Fibroblast of peridontal ligament (primary cell): ENCODE measurements around the gene PPM1J.
A peak's percentile ranks its signal among the peaks of the same experiment; 100 is the strongest.
"Not testable (repeated sequence)": the region's sequence is repeated elsewhere in the genome, so short reads cannot be mapped to it uniquely, and the experiment has no call there.

Experiments
- DNase-seq: peaks from one replicate; pipeline ENCODE4 v3.0.0-alpha.2; 2010; ENCODE audit errors: extremely low read depth

PPM1J gene

DNA sequence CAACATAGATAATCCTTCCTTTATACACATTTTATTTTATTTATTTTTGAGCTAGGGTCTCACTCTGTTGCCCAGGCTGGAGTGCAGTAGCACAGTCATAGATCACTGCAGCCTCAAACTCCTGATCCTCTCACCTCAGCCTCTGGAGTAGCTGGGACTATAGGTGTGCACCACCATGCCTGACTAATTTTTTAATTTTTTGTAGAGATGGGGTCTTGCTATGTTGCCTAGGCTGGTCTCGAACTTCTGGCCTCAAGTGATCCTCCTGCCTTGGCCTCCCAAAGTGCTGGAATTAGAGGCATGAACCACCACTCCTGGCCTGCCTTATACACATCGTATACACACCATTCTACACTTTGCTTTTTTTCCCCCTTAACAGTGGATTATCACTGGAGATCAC lies 6.2 kb upstream of the PPM1J start:
- DNase-seq, result not testable (repeated sequence)

DNA sequence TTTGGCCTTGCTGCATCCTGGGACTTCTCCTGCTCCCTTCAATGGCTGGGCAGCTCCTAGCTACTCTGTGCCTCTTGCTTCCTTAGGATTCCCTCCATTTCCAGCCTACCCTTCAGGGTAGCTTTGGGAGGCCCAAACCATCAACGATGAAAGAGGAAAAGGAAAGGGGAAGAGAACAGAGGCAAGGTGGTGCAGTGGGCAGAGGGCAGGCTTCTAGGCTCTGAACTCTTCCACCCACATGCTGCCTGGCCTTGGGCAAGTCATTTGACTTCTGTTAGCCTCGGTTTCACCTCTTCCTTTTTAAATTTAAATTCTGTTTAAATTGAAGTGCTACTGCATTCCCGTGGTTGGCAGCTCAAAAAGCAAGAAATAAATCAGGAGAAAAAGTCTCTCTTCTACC lies 5.7 kb upstream of the PPM1J start:
- DNase-seq, result no peak

DNA sequence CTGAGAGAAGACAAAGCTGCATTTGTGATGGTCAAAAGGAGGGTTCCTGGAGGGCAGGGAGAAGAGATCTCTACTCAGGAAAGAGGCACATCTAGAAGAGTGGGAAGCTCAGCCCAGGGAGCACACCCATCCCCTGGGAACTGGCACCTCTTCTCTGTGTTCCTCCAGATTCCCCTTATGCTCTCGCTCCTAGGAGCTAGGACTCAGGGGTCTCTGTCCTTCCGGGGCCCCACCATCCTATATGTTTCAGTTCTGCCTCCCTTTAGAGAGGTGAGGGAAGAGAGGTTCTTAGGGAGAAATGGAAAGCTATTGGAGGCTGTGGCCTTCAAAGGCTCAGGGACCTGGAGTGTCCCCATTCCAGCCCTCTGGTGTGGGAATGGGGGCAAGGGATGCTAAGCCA lies 4.6 kb upstream of the PPM1J start:
- no peak for DNase-seq

DNA sequence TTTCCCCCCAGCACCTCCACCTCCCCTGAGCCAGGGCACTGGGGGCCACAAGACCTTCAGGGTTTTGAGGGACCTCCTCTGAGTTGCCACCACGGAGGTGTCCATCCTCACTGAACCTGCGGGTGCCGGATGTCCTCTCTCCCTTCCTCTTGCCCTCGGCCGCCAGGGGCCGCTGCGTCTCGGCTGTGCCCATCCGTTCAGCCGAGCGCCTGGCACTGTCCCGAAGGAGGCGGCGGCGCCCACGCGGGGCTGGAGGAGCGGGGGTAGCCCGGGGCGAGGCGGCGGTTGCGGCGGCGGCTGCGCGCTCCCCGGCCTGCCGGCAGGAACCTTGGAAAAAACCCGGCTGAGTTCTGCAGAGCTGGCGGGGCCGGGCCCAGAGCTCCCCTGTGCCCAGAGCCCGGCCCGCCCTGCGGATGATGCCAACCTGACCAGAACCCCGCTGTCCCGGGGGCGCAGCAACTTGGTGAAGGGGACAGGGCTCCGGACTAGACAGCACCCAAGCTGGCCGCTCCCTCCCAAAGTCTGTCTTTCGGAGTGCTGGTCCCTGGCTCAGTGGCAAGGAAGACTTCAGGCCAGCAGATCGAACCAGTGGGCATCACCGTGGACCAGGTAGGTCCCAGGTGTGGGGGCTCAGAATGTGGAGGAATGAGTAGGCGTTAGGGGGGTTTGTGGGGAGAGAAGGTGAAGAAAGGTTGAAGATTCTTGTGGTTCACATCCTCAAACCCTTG lies 3.7 kb upstream of the PPM1J start:
- DNase-seq, result peak; percentile 53

DNA sequence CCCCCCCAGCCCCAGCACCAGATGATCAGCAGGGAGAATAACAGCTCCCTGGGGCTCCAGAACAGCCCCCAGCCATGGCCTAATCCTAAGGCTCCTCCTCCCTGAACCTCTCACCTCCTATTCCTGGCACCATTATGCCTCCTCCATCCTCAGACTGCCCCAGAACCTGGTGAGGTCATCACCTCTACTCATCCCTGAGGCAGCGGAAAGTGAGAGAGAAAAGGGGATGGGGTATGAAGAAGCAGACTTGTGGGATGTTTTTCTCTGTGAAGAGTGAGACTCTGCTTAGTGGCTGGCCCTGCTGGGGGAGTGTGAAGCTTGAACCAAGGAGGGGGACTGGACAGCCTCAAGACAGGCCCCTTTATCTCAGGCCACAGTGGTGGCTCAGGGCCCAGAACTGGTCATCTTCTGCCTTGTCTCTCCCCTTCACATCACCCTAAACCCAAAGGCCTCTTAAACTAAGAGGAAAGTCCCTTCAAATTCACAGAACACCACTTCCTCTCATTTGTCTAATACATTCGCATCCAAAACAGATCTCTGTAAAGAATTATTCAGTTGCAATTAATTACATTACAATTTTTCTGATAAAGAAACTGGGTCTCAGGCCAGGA lies 2.2 kb upstream of the PPM1J start:
- DNase-seq, result no peak

DNA sequence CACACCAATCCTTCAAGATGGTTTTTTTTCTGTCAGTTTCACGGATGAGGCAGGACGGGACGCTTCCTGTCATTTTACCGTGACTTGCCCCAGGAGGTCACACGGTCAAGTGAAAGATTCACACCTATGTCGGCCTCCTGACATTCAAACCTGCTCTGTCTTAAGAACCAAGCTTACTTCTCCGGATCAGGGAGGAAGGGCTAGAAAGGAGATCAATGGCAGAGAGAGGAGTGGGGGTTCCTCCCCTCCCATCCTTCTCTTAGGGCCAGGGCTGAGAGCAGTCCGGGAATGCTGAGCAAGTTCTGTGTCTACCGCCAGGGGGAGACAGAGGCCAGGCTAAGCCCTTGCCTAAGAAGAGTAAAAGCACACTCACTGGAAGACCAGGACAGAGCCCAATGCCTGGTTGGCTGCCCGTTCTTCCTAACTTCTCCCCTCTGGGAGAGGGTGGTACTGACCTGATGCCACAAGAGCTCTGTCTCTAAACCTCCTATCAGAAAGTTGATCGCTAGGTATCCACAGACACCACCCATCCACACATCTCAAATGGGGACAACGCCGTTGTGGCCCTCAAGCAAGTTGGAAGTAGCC lies 1.1 kb upstream of the PPM1J start:
- peak; percentile 93 for DNase-seq

DNA sequence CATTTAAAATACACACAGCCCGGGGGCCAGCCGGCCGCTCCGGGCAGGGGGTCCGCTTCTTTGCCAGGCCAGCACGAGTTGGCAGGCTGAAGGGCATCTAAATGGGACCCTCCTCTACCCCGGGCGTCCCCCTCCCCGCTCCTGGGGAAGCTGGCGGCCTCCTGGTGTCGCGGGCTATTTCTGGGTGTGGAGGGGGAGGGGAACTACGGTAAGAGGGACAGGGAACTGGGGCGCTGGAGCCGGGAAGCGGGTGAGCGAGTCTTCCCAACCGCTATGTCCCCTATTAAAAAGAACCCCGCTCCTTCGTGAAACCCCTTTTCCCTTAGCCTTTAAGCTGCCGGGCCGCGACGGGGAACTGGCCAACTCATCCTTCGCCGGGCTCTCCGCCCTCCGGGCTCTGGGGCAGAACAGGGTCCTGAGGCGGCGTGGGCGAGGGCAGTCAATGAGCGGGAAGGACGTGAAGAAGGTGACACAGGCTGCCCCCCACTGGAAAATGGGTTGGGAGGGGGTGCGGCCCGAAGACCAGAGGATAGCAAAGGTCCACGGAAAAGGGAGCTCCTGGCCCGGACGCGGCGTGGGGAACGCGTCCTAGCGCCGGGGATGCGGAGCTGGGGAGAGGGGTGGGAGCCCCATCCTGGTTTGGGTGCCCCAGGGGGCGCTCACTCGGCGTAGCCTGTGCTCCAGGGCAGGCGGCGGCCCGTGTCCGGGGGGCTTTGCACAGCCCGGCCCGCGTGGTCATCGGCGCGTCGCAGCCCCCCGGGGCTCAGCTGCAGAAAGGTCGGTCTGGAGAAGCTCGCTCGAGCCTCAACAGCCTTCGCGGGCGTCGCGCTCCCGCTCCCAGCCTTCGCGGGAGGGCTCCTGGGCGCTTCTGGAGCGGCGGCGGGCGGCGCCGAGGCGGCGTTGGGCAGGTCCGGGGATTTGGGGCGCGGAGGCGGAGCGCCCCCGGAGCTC lies 544 bp downstream of the PPM1J start:
- DNase-seq, result no peak

DNA sequence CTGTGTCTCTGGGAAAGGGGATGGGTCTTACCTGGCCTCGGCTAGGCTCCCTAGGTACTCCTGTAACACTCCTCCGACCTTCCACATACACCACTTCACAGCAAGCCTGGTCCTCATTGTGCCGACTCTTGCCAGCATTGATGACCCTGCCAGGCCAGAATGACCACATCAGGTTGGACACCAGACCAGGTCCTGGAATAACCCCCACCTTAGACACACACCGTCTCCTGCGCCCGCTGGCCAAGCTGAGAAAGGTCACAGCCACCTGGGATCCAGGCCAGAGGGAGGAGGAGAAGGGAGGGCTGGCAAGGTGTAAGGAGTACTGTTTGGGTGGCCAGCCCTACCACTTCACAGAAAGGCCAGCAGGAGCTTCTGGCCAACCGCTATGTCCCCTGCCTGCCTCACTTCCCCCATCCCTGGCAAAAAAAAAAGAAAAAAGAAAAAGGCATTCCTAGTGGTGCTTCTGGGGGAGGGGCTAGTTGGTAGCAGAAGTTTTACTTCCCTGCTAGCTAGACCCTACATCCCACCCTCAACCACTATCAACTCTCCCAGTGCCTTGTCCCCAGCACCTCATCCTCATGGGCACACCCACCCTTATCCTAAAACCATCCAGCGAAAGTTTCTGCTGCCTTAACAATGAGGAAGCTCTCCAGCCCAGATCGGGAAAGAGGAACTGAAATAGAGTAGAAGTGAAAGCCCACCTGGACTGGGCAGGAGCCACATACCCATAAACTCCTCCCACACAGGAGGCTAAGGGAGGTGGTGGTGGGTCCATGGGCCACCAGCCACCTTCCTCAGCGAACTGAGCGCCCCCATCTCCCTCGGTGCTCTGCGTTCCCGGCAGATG lies 1.4 kb downstream of the PPM1J start:
- no peak for DNase-seq

DNA sequence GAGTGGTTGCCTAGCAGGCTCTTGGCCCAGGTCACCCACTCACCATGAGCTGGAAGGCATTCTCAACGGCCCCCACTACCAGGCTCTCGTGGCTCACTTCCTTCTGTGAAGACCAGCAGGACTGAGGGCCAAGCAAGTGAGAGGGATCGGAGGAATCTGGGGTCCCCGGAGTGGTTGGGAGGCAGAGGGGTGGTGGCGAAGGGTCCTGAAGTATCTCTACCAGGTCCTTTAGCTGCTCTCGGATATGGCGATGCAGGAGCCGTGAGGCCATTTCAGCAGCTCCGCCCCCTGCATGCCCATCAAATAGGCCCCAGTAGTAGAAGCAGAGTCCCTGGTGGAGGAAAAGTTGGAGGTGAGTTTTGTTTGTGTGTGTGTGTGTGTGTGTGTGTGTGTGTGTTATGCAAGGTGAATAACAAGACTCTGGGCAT lies 2.4 kb downstream of the PPM1J start:
- DNase-seq, result no peak

DNA sequence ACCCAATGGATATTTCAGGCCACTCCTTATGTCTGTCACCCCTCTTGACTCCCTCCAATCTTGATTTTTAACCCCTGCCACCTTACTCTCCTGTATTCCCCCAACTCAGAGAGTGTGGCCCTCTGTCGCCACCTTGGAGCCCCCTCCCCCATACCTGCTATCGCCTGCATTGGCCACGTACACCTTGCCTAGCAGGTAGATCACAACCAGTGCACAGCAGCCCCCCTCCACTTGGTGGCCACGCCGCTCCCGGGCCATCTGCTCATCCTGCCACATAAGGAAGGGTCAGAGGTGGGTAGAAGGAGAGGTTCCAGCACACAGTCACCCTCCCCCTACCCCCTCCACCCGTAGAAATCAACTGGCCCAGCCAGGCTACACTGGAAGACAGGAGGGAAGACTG lies 2.9 kb downstream of the PPM1J start:
- no peak for DNase-seq

DNA sequence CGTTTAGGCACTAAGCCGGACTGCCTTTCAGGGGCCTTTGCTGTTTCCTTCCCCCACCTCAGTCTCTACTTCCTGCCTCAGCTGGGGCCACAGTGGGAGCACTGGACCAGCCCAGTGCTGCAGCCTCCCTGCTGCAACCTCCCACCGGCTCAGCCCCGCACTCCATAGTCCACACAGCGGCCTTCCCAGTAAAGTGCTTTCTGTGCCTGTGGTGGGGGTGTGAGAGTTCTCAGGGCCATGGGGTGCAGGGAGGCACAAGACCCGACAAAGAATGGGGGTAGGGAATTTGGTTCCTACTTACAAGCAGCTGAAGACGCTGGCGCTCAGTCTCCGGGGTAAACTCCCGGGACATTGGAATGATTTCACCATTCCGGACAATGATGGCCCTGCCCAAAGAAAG lies 3.5 kb downstream of the PPM1J start:
- no peak for DNase-seq

DNA sequence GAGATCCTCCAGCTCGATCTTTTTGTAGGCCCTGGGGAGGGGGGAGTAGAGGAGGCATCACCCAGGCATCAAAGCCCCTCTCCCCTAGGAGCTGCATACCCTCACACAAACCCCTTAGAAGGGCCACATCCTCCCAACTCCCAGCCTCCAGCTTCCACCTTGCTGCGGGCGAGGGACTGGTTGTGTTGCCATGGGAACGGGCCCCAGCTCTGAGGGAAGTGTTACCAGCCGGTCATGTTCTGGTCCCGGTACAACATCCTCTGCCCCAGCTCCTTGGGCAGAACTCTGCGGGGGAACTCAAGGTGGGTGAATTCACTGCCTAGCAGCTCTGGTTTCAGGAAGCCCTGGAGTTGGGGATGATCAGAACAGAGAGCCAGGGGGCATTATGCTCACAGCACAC lies 4.1 kb downstream of the PPM1J start:
- DNase-seq, result no peak

DNA sequence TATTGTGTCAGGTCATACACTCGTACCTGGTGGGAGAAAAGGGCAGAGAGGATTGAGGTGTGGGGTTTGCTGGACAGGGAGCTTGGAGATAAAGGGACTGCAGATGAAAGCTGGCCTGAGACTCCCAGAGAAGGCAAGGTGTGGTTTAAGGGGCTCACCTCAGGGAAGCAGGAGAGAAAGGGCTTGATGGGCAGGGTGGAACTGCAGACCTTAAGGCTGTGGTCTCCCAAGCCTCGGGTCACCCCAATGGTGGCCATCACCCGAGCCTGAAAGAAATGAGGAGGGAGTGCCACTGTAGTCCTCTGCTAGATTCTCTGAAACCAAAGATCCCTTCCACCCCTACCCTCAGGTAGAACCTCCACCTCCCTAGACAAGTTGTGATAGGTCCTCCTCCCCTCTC lies 4.5 kb downstream of the PPM1J start:
- no peak for DNase-seq

DNA sequence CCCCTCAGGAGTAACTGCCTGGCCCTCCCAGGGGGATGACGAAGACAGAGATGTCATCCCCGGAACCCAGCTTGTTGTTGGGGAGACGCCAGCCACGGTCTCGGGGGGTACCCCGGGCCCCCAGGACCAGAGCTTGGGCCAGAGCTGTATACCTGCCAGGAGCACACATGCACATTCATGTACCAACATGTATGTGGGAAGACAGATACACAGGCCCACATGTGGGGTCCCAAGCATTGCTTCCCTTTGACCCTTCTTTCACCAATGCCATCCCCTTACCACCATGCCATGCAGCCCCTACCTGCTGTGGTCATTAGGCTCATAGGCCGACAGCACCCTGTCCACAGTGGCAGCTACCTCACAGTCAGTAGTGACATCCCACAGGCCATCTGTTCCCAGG lies 5.0 kb downstream of the PPM1J start:
- no peak for DNase-seq

DNA sequence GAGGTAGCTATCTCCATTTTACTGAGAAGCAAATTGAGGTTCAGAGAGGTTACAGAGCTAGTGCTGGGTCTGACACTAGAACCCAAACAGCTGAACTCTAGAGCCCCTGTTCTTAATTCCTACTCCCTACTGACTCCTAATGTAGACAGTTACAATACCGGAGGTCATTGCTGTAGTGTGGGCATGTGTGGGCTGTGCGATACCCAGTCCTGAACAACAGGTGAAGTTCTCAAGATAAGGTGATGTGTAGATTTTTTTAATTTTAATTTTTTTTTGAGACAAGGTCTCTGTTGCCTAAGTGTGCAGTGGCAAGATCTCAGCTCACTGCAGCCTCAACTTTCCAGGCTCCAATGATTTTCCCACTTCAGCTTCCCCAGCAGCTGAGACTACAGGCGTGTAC lies 6.6 kb downstream of the PPM1J start:
- no peak for DNase-seq

DNA sequence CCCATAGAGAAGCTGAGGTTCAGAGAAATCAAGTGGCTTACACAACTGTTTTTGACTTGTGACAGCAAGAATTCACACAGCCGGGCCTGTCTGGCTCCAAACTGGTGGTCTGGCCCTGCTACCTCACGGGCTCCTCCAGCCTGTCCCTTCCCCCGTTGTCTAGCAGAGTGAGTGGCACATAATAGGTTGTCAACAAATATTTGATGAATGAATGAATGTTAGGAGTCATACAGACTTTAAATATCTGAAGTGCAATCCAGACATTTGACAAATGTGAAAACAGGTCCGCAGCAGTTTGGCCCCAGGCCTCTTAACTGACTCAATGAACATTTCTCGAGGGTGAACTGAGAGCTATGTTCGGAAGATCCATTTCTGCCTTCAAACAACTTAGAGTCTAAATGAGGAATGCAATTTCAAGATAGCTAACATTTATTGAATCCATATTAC lies 7.1 kb downstream of the PPM1J start:
- no peak for DNase-seq

DNA sequence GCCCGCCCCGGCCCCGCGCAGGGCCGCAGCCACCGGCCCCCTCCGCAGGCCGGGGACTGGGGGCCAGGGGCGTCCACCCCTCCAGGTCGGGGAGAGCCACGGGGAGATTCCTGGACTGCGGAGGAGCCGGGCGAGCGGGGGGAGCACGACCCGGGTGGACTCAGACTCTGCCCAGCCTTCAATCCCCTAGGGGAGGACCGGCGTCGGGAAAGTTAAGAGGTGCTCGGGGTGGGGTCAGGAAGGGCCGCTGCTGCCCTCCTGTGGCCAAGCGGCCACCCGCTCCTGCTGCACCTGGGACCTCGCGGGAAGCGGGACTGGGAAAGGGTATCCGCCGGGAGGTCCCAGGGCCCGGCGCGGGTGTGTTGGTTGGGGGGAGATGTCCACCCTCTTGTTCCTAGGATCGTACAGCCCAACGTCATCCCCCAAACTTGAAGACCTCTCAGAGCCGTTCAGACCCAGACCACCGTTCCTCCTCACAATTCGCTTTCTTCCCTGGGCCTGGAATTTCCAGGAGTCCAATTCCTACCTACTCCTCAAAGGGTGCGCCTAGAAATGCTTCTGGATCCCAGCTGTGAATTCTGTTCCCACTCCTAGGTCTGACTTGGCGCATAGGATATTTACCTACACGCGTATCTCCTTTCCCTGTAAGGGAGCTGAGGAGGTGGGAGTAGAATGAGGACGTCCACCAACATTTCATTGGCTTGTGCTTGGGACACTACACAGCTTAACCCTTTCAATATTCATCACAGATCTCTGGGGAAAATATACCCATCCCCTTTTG lies 7.7 kb downstream of the PPM1J start:
- DNase-seq, result peak; percentile 78

DNA sequence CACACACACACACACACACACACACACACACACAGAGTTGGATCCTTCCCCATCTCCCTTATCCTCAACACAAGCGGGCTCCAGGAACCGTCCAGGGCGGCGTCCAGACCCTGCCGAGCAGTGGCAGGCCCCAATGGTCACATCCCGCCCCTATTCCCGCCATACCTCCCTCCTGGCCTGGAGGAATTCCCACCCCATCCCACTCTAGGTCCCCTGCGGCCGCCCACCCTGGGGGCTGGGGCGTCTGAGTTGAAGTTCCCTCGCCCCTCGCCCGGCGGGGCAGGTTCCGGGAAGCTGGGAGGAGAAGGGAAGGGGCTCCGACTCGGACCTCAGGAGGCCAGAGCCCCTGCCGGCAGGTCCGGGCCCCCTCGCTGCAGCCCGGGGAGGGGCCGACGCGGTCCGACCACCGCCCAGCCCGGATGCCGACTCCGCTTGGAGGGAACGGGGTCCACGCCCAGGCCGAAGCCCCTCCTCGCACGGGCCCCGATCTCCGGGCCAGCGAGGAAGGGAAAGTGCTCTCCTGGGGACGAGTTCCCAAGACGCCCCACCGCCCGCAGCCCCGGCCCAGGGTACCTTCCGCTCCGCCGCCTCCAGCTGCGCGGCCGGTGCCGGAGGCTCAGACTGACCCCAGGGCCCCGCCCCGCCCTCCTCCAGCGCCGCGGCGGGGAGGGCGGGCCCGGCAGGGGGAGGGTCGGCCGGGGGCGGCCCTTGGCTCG lies 8.5 kb downstream of the PPM1J start, which contains the start of gene RHOC:
TSS of gene RHOC (minus strand) at position 623 of the 716 bp plus-strand sequence. CDS start 3,328 bp downstream, outside the sequence.
- peak; percentile 33 for DNase-seq

DNA sequence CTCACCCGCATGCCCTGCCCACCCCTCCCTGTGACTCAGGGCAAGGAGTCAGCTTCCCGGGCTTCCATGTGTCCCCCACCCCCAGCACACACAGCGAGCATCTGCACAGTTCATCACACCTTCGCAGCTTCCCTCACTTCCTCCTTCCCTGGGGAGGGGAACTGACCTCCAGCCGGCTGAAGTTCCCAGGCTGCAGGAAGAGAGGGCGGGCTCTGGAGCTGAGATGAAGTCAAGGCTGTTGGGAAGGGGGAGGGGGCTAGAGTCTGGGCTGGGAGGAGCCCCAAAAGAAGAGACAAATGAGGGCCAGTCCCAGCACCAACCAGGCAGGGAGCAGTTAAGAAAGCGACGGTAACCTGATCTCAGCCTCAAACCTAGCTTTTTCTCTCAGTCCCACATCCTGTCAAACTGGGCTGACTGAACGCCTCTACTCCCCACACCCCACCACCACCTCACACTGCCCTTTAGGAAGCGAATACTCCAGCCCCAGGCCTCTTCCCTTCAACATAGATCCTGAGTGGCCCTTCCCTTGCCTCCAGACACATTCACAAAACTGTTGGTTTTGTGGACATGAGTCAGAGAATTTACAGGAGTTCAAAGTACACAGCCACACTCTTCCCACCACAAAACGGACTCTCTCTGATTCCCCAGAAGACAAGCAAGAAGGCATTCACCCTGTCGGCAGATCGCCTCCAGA lies 10.1 kb downstream of the PPM1J start:
- peak; percentile 91 for DNase-seq
